Mammary epithelial cell (primary cell): Measurements from ENCODE around the gene MAS1L.

ENCODE experiments used
- EZH2 ChIP-seq: IDR thresholded peaks from 2 replicates; pipeline ENCODE4 v1.6.1; 2012; ENCODE audit warnings: low read length, inconsistent platforms, borderline replicate concordance
- TF ChIP-seq, protein P1 (sequence below), 2 donors: IDR thresholded peaks in 1 of 2; conservative IDR thresholded peaks in 1 of 2; 2 replicates each; pipeline ENCODE4 v1.5.1; 2011 to 2012; ENCODE audit warnings: inconsistent platforms in 2 of 2, low read length in 2 of 2, mild to moderate bottlenecking in 2 of 2, control low read depth in 1 of 2, low read depth in 1 of 2; ENCODE audit not compliant: insufficient read depth in 1 of 2; ENCODE audit errors: extremely low read depth in 1 of 2

DNA sequence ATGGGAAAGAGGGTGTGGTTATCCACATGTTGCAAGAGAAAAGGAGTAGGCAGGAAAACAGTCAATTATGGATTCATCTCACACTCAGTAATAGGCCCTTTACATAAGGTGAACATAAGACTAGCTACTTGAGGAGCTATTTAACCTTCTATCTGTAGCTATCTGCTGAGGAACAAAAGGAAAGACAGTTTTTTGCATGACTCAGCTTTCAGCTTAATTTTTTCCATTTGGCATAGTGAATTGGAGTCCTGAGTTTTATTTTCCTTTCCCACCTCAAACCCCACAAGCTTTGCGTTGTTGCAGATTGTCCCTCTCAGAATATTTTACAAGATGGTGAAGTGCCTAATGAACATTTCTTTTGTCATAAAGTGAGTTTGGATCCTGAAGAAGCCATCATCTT is 39.4 kb upstream of the MAS1L start:
- TF ChIP-seq, protein P1, sequence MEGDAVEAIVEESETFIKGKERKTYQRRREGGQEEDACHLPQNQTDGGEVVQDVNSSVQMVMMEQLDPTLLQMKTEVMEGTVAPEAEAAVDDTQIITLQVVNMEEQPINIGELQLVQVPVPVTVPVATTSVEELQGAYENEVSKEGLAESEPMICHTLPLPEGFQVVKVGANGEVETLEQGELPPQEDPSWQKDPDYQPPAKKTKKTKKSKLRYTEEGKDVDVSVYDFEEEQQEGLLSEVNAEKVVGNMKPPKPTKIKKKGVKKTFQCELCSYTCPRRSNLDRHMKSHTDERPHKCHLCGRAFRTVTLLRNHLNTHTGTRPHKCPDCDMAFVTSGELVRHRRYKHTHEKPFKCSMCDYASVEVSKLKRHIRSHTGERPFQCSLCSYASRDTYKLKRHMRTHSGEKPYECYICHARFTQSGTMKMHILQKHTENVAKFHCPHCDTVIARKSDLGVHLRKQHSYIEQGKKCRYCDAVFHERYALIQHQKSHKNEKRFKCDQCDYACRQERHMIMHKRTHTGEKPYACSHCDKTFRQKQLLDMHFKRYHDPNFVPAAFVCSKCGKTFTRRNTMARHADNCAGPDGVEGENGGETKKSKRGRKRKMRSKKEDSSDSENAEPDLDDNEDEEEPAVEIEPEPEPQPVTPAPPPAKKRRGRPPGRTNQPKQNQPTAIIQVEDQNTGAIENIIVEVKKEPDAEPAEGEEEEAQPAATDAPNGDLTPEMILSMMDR (conservative IDR thresholded peaks at IDR 0.05 in 1 of 2, IDR thresholded peaks at IDR 0.05 in 1 of 2; ENCODE audit: extremely low read depth in 1 of 2, insufficient read depth in 1 of 2, low read depth in 1 of 2, low read length in 2 of 2) = no peak
- no peak for TF ChIP-seq EZH2
